22Rv1 (cell line): Measurements from ENCODE around the gene SOHLH2.

Source experiments
- ZFX ChIP-seq: fragments of 450-650 bp; IDR thresholded peaks from 2 replicates; pipeline ENCODE4 v1.6.1; 2017; ENCODE audit warnings: antibody characterized with exemption, borderline replicate concordance
- TF ChIP-seq, protein P1 (sequence below): fragments of 450-650 bp; IDR thresholded peaks from 2 replicates; pipeline ENCODE4 v1.5.1; 2017; ENCODE audit warnings: mild to moderate bottlenecking

- TF ChIP-seq, protein P1, sequence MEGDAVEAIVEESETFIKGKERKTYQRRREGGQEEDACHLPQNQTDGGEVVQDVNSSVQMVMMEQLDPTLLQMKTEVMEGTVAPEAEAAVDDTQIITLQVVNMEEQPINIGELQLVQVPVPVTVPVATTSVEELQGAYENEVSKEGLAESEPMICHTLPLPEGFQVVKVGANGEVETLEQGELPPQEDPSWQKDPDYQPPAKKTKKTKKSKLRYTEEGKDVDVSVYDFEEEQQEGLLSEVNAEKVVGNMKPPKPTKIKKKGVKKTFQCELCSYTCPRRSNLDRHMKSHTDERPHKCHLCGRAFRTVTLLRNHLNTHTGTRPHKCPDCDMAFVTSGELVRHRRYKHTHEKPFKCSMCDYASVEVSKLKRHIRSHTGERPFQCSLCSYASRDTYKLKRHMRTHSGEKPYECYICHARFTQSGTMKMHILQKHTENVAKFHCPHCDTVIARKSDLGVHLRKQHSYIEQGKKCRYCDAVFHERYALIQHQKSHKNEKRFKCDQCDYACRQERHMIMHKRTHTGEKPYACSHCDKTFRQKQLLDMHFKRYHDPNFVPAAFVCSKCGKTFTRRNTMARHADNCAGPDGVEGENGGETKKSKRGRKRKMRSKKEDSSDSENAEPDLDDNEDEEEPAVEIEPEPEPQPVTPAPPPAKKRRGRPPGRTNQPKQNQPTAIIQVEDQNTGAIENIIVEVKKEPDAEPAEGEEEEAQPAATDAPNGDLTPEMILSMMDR: no peak
- no peak for TF ChIP-seq ZFX
Measured at GRCh38 chr13:36231236-36231635, 16.9 kb upstream of the SOHLH2 start.
